Measurements from ENCODE around the gene PIP4P1. TPM values are rescaled to one million over a fixed set of nuclear protein-coding genes. Genes with fewer than 3 reads are reported as not detected.
"Not testable (repeated sequence)": the region's sequence is repeated elsewhere in the genome, so short reads cannot be mapped to it uniquely, and the experiment has no call there.

Gene PIP4P1
- total RNA-seq, 1 donor from 2014 or later = 17.7 TPM

GRCh38 chr14:20482382-20482781 lies 21.1 kb upstream of the PIP4P1 start:
- intact Hi-C loops (cut with micrococcal nuclease) = no loop called here
- no peak for ATAC-seq
- DNase-seq = no peak

GRCh38 chr14:20478894-20479293 lies 17.7 kb upstream of the PIP4P1 start:
- intact Hi-C loops (cut with micrococcal nuclease) = no loop called here
- no peak for ATAC-seq
- no peak for DNase-seq

GRCh38 chr14:20477211-20477876 lies 16.1 kb upstream of the PIP4P1 start:
- intact Hi-C loops (cut with micrococcal nuclease) = no loop called here
- ATAC-seq (peak; percentile 89), DNase-seq (peak; percentile 60)

- DNase-seq = no peak
- intact Hi-C loops (cut with micrococcal nuclease) = no loop called here
Observed at GRCh38 chr14:20476776-20477175, 15.5 kb upstream of the PIP4P1 start.

GRCh38 chr14:20472536-20473169 lies 11.4 kb upstream of the PIP4P1 start:
- ATAC-seq (no peak), DNase-seq (no peak)
- intact Hi-C loops (cut with micrococcal nuclease) = no loop called here

More at GRCh38 chr14:20476776-20477175, 15.5 kb upstream of the PIP4P1 start:
- no peak for ATAC-seq

- DNase-seq (no peak), ATAC-seq (no peak)
- intact Hi-C loops (cut with micrococcal nuclease) = no loop called here
Observed at GRCh38 chr14:20470603-20470901, 9.3 kb upstream of the PIP4P1 start.

GRCh38 chr14:20469890-20470602 lies 8.8 kb upstream of the PIP4P1 start:
- DNase-seq (no peak), ATAC-seq (peak; percentile 61)
- intact Hi-C loops (cut with micrococcal nuclease) = no loop called here

GRCh38 chr14:20469242-20469889 lies 8.1 kb upstream of the PIP4P1 start, which contains the start of gene PNP:
TSS of gene PNP (plus strand) at chr14:20469406. CDS start at chr14:20469525, 119 bp downstream.
- ATAC-seq = peak; percentile 98
- intact Hi-C loops (cut with micrococcal nuclease) = no loop called here
- DNase-seq = peak; percentile 88

- DNase-seq = no peak
- intact Hi-C loops (cut with micrococcal nuclease) = no loop called here
- ATAC-seq = no peak
Observed at GRCh38 chr14:20468764-20469241, 7.6 kb upstream of the PIP4P1 start.

GRCh38 chr14:20460458-20461224 lies 593 bp downstream of the PIP4P1 start:
- DNase-seq = no peak
- peak; percentile 0 for ATAC-seq
- intact Hi-C loops (cut with micrococcal nuclease) = no loop called here

- DNase-seq = no peak
- intact Hi-C loops (cut with micrococcal nuclease) = no loop called here
- no peak for ATAC-seq
Observed at GRCh38 chr14:20458031-20458789, 3.0 kb downstream of the PIP4P1 start.

- no peak for DNase-seq
- no peak for ATAC-seq
- intact Hi-C loops (cut with micrococcal nuclease) = no loop called here
Observed at GRCh38 chr14:20456971-20457370, 4.3 kb downstream of the PIP4P1 start.

- intact Hi-C loops (cut with micrococcal nuclease) = no loop called here
- no peak for DNase-seq
- ATAC-seq = peak; percentile 53
Observed at GRCh38 chr14:20455355-20456300, 5.6 kb downstream of the PIP4P1 start.

- DNase-seq (peak; percentile 98), ATAC-seq (peak; percentile 96)
- intact Hi-C loops (cut with micrococcal nuclease) = no loop called here
Observed at GRCh38 chr14:20454516-20455354, 6.5 kb downstream of the PIP4P1 start, which contains the start of the genes APEX1 and OSGEP. TSS of gene APEX1 (plus strand) at chr14:20455226. CDS start at chr14:20455646, 420 bp downstream. TSS of gene OSGEP (minus strand) at chr14:20454812. CDS start at chr14:20454683, 129 bp downstream.

GRCh38 chr14:20452831-20453230 lies 8.4 kb downstream of the PIP4P1 start:
- DNase-seq; intact Hi-C loops (cut with micrococcal nuclease); ATAC-seq: not testable (repeated sequence)

GRCh38 chr14:20446889-20447288 lies 14.3 kb downstream of the PIP4P1 start:
- intact Hi-C loops (cut with micrococcal nuclease) = no loop called here
- no peak for ATAC-seq
- no peak for DNase-seq

Data from left ventricle myocardium superior (tissue), 1 donor.